Smooth muscle cell (in vitro differentiated cells): ENCODE measurements around the gene MATCAP1. TPM values are rescaled to one million over a fixed set of nuclear protein-coding genes. Genes with fewer than 3 reads are reported as not detected.

Source experiments
- DNase-seq: peaks from one replicate; lab custom pipeline; 2025; ENCODE audit not compliant: unreplicated experiment; lab: John Stamatoyannopoulos, UW
- H2AFZ ChIP-seq: fragments of 200-600 bp; sonication (generic); 2 replicates; pipeline ENCODE4 v1.6.0; 2016; ENCODE audit warnings: antibody characterized with exemption, low read depth, mild to moderate bottlenecking
- H3F3A ChIP-seq: fragments of 200-600 bp; sonication (generic); 2 replicates; pipeline ENCODE4 v1.6.0; 2017; ENCODE audit warnings: antibody characterized with exemption, low read depth
- H3K27ac ChIP-seq: fragments of 200-600 bp; sonication (generic); 2 replicates; pipeline ENCODE4 v1.5.1; 2016; ENCODE audit warnings: low read depth, mild to moderate bottlenecking
- H3K27me3 ChIP-seq: fragments of 200-600 bp; sonication (generic); 2 replicates; pipeline ENCODE4 v1.6.1; 2016; ENCODE audit warnings: low read depth, mild to moderate bottlenecking
- H3K36me3 ChIP-seq: fragments of 200-600 bp; sonication (generic); 2 replicates; pipeline ENCODE4 v1.5.1; 2016; ENCODE audit warnings: low read depth
- H3K4me1 ChIP-seq: fragments of 200-600 bp; sonication (generic); 2 replicates; pipeline ENCODE4 v1.5.1; 2016; ENCODE audit warnings: low read depth
- H3K4me2 ChIP-seq: fragments of 200-600 bp; sonication (generic); 2 replicates; pipeline ENCODE4 v1.6.0; 2016; ENCODE audit warnings: mild to moderate bottlenecking
- H3K4me3 ChIP-seq: fragments of 200-600 bp; sonication (generic); 2 replicates; pipeline ENCODE4 v1.5.1; 2016; ENCODE audit warnings: mild to moderate bottlenecking
- H3K79me2 ChIP-seq: fragments of 200-600 bp; sonication (generic); 2 replicates; pipeline ENCODE4 v1.6.0; 2016; ENCODE audit warnings: low read depth, mild to moderate bottlenecking
- H3K9ac ChIP-seq: fragments of 200-600 bp; sonication (generic); 2 replicates; pipeline ENCODE4 v1.6.0; 2016; ENCODE audit warnings: low read depth
- H3K9me3 ChIP-seq: fragments of 200-600 bp; sonication (generic); replicated peaks from 2 replicates; pipeline ENCODE4 v1.5.1; 2016; ENCODE audit warnings: low read depth
- H4K20me1 ChIP-seq: fragments of 200-600 bp; sonication (generic); 2 replicates; pipeline ENCODE4 v1.6.0; 2016; ENCODE audit warnings: low read depth
- CTCF ChIP-seq: fragments of 200-600 bp; sonication (generic); IDR thresholded peaks from 2 replicates; pipeline ENCODE4 v1.5.1; 2017; ENCODE audit warnings: borderline replicate concordance, mild to moderate bottlenecking, antibody characterized with exemption; ENCODE audit not compliant: insufficient read depth, poor library complexity, severe bottlenecking
- WGBS: methylation state at CpG from one replicate; pipeline ENCODE4 v1.1.7; 2016; ENCODE audit warnings: low lambda C conversion rate; 5-methylcytosine and 5-hydroxymethylcytosine counted together
- polyA plus RNA-seq: library from polyadenylated mRNA; unstranded; fragments of >200 nt; fragmentation: Nextera tagmentation; extraction: Ambion mirVana; gene quantifications from 2 replicates; pipeline ENCODE4 v1.2.1, GENCODE V29; 2016
- total RNA-seq: library from RNA; depleted of rRNA; stranded (reverse); fragments of >200 nt; gene quantifications from 2 replicates; pipeline ENCODE4 v1.2.3, GENCODE V29; 2014

MATCAP1 gene
- total and polyA plus RNA-seq, 2 experiments from 2014 or later, result 24.0 to 24.7 TPM

DNA sequence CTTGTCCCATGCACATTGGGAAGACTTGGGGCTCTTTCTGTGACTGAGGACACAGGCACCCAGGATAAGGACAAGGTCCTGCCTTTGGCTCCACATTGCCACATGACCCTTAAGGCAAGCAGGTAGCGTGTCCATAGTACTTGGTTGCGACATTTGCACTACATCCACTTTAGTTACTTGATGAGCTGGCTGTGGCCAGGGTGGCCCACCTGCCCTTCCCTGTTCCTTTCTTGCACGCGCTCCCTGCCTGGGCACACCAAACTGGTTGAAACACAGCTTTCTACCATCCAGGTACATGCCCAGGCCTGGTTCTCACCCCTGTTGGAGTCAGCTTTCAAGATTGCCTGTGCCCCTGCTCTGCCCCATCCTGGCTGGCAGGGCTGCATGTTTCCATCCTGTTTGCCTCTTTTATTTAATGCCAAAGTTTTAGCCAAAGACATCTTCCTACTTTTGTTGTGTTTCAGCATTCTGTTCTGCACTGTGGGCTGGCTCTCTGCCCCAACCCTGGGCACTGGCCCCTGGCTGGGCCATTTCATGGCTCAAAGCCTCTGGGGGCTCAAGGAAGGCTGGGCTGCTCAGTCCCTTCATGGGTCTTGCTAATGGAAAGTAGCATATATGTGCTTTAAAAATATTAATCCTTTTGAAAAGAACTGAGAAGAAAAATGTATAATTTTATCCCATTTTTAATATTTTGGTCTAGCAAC, 36.2 kb downstream of the MATCAP1 start:
- no peaks in the 10 kb centered on the region for H3K4me1 ChIP-seq
- H2AFZ ChIP-seq, result no peak overlapping the region
- H3K4me3 ChIP-seq, result no peak overlapping the region
- H4K20me1 ChIP-seq, result peaks cover 15% of the 10 kb centered on the region
- TF ChIP-seq CTCF, result no peak
- peaks cover 4% of the 10 kb centered on the region for H3K36me3 ChIP-seq
- H3K79me2 ChIP-seq, result no peaks in the 10 kb centered on the region
- WGBS, result 93% methylated on average over 4 of the region's 4 CpGs
- H3K9ac ChIP-seq, result no peak overlapping the region
- H3F3A ChIP-seq, result no peaks in the 10 kb centered on the region
- peak overlapping the region; percentile 26 for H3K27ac ChIP-seq
- H3K9me3 ChIP-seq, result no peaks in the 10 kb centered on the region
- no peak overlapping the region for H3K4me2 ChIP-seq
- DNase-seq, result no peak
- H3K27me3 ChIP-seq, result no peaks in the 10 kb centered on the region

DNA sequence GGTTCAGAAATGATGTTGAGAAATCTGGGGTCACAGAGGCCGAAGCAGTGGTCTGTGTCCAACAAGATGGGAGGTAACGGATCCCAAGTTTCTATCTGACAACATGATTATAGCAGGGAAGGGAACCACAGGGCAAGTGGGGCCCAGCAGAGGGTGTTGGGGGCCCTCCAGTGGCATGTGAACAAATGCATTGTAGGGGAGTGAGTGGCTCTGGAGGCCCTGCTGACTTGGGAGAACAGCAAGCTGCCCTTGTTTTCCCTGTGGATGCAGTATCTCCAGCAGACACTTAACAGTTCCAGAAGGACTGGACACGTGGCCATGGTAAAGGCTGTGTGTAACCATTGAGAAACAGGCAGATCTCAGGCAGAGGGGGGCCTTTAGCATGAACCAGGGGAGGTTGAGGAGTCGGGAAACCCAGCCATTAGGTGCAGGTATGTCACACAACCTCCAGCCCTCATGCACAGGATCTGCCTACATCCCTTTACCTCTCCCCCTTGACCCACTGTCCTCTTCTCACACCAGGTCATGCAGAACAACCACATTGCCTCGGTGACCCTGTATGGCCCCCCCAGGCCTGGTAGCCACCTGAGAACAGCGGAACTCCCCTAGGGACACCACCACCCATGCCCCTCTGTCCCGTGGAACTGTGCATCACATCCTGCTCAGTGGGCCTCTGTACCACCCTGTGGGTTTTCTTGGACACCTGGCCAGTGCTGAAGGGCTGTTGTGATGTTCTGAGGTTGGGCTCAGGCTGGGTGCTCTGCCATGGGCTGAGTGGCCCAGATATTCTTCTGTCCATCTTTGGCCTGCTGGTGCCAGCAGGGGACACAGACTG, 37.0 kb downstream of the MATCAP1 start:
- TF ChIP-seq CTCF, result no peak

DNA sequence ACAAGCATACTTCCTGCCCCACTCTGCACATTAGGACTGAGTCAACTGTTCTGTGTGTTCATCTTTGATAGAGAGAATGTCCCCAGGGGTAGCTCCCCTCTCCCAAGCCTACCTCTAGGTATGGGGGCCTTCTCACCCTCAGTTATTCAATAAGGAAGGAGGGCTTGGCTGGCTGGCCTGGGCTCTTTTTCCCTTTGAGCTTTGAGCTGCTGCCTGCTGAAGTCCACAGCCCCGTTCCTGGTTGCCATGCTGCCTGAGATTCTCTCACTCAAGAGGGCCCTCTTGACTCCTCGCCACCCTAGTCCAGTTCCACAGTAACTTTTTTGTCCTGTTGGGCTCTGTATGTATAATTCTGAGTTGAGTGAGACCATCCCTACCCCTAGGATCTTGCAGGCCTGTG, 38.0 kb downstream of the MATCAP1 start:
- no peak overlapping the region for H3K4me2 ChIP-seq
- H3K4me3 ChIP-seq, result no peak overlapping the region
- H3K36me3 ChIP-seq, result peaks cover 8% of the 10 kb centered on the region
- no peak overlapping the region for H2AFZ ChIP-seq
- no peaks in the 10 kb centered on the region for H3K4me1 ChIP-seq
- H4K20me1 ChIP-seq, result peaks cover 15% of the 10 kb centered on the region
- H3K9me3 ChIP-seq, result no peaks in the 10 kb centered on the region
- H3K79me2 ChIP-seq, result no peaks in the 10 kb centered on the region
- H3K9ac ChIP-seq, result no peak overlapping the region
- H3K27ac ChIP-seq, result no peak overlapping the region
- DNase-seq, result no peak
- 100% methylated on average over 2 of the region's 2 CpGs for WGBS
- H3K27me3 ChIP-seq, result no peaks in the 10 kb centered on the region
- TF ChIP-seq CTCF, result no peak
- H3F3A ChIP-seq, result no peaks in the 10 kb centered on the region

More for the DNA sequence above, 37.0 kb downstream of the MATCAP1 start:
- no peaks in the 10 kb centered on the region for H3K27me3 ChIP-seq
- H3K9me3 ChIP-seq, result no peaks in the 10 kb centered on the region
- H2AFZ ChIP-seq, result no peak overlapping the region
- H3K79me2 ChIP-seq, result no peaks in the 10 kb centered on the region
- peaks cover 4% of the 10 kb centered on the region for H3K36me3 ChIP-seq
- H3K4me2 ChIP-seq, result no peak overlapping the region
- no peaks in the 10 kb centered on the region for H3F3A ChIP-seq
- H3K9ac ChIP-seq, result no peak overlapping the region
- peaks cover 15% of the 10 kb centered on the region for H4K20me1 ChIP-seq
- no peak overlapping the region for H3K4me3 ChIP-seq
- H3K27ac ChIP-seq, result no peak overlapping the region
- WGBS, result 93% methylated on average over 7 of the region's 7 CpGs
- no peaks in the 10 kb centered on the region for H3K4me1 ChIP-seq
- no peak for DNase-seq
